Hematopoietic multipotent progenitor cell (in vitro differentiated cells): ENCODE measurements around the gene LMX1B. TPM values are rescaled to one million over a fixed set of nuclear protein-coding genes. Genes with fewer than 3 reads are reported as not detected.

ENCODE experiments used
- DNase-seq, 3 donors: peaks; one replicate each; pipeline ENCODE4 v3.0.0-alpha.2; 2011 to 2015; ENCODE audit warnings: low read depth in 2 of 3, low spot score in 2 of 3
- total RNA-seq: library from RNA; depleted of rRNA; stranded (reverse); fragments of >200 nt; gene quantifications from one replicate; pipeline ENCODE4 v1.2.3, GENCODE V29; 2012

The LMX1B gene
- total RNA-seq, 1 donor = under 0.01 TPM

GRCh38 chr9:126617003-126617822 is 3.5 kb downstream of the LMX1B start:
- DNase-seq = no peak

GRCh38 chr9:126617823-126618165 is 4.1 kb downstream of the LMX1B start:
- DNase-seq = no peak

- no peak for DNase-seq
Measured at GRCh38 chr9:126618190-126618584, 4.5 kb downstream of the LMX1B start.

GRCh38 chr9:126618585-126619360 is 5.0 kb downstream of the LMX1B start:
- no peak for DNase-seq

- DNase-seq = no peak
Measured at GRCh38 chr9:126619361-126620135, 5.8 kb downstream of the LMX1B start.

- DNase-seq = no peak
Measured at GRCh38 chr9:126620478-126620877, 6.8 kb downstream of the LMX1B start.

GRCh38 chr9:126621061-126621918 is 7.6 kb downstream of the LMX1B start:
- DNase-seq = no peak

- DNase-seq = no peak
Measured at GRCh38 chr9:126621919-126622735, 8.4 kb downstream of the LMX1B start.

- no peak for DNase-seq
Measured at GRCh38 chr9:126623314-126623666, 9.6 kb downstream of the LMX1B start.

- no peak for DNase-seq
Measured at GRCh38 chr9:126623667-126624478, 10.1 kb downstream of the LMX1B start.

- no peak for DNase-seq
Measured at GRCh38 chr9:126624479-126624826, 10.7 kb downstream of the LMX1B start.

- DNase-seq = no peak
Measured at GRCh38 chr9:126624912-126625311, 11.2 kb downstream of the LMX1B start.

GRCh38 chr9:126625329-126626126 is 11.8 kb downstream of the LMX1B start:
- no peak for DNase-seq

GRCh38 chr9:126626127-126626925 is 12.6 kb downstream of the LMX1B start:
- DNase-seq = peak in 1 of 3 donors; percentile 48

- DNase-seq = no peak
Measured at GRCh38 chr9:126626926-126627233, 13.2 kb downstream of the LMX1B start.

GRCh38 chr9:126628146-126628545 is 14.4 kb downstream of the LMX1B start:
- DNase-seq = no peak

GRCh38 chr9:126628969-126629674 is 15.4 kb downstream of the LMX1B start:
- peak in 1 of 3 donors; percentile 44 for DNase-seq
